Fibroblast of skin of back (primary cell): ENCODE measurements around the gene FLCN.
"Not testable (repeated sequence)": the region's sequence is repeated elsewhere in the genome, so short reads cannot be mapped to it uniquely, and the experiment has no call there.

ENCODE experiments used
- DNase-seq: peaks from one replicate; pipeline ENCODE4 v3.0.0-alpha.2; 2013

Gene FLCN

GRCh38 chr17:17184985-17185757 lies 51.8 kb downstream of the FLCN start:
- not testable (repeated sequence) for DNase-seq

- no peak for DNase-seq
These were observed 53.2 kb downstream of the FLCN start for GRCh38 chr17:17183744-17184143.

- DNase-seq: no peak
These were observed 54.3 kb downstream of the FLCN start for GRCh38 chr17:17182598-17183136.

GRCh38 chr17:17181666-17182597 lies 55.0 kb downstream of the FLCN start:
- no peak for DNase-seq

- no peak for DNase-seq
These were observed 56.0 kb downstream of the FLCN start for GRCh38 chr17:17180741-17181525.

- DNase-seq: no peak
These were observed 56.8 kb downstream of the FLCN start for GRCh38 chr17:17180141-17180603.

GRCh38 chr17:17179371-17179827 lies 57.6 kb downstream of the FLCN start:
- no peak for DNase-seq

GRCh38 chr17:17177176-17177575 lies 59.8 kb downstream of the FLCN start:
- DNase-seq: no peak

- DNase-seq: no peak
These were observed 60.6 kb downstream of the FLCN start for GRCh38 chr17:17176341-17176740.

GRCh38 chr17:17175917-17176316 lies 61.1 kb downstream of the FLCN start:
- DNase-seq: no peak

- DNase-seq: no peak
These were observed 61.6 kb downstream of the FLCN start for GRCh38 chr17:17175340-17175739.

- no peak for DNase-seq
These were observed 63.0 kb downstream of the FLCN start for GRCh38 chr17:17173921-17174320.

GRCh38 chr17:17172990-17173389 lies 64.0 kb downstream of the FLCN start:
- no peak for DNase-seq

GRCh38 chr17:17172001-17172939 lies 64.7 kb downstream of the FLCN start:
- no peak for DNase-seq

GRCh38 chr17:17171186-17171585 lies 65.8 kb downstream of the FLCN start:
- no peak for DNase-seq

GRCh38 chr17:17170346-17170985 lies 66.5 kb downstream of the FLCN start:
- no peak for DNase-seq

GRCh38 chr17:17169396-17169795 lies 67.6 kb downstream of the FLCN start:
- DNase-seq: no peak

- DNase-seq: no peak
These were observed 68.6 kb downstream of the FLCN start for GRCh38 chr17:17168401-17168800.

GRCh38 chr17:17167986-17168385 lies 69.0 kb downstream of the FLCN start:
- DNase-seq: no peak

- no peak for DNase-seq
These were observed 69.6 kb downstream of the FLCN start for GRCh38 chr17:17167356-17167755.

GRCh38 chr17:17166446-17166845 lies 70.5 kb downstream of the FLCN start:
- no peak for DNase-seq
